Ovary (tissue), 3 donors: ENCODE data around the gene CTNNA1.

Experiments
- CTCF ChIP-seq, 3 donors: fragments of 450-650 bp in 2 of 3; fragments of 200-600 bp in 1 of 3; IDR thresholded peaks; one replicate each; pipeline versions ENCODE4 v1.5.1 to v1.8.0; 2016 to 2022; ENCODE audit warnings: antibody characterized with exemption in 3 of 3, mild to moderate bottlenecking in 1 of 3
- EP300 ChIP-seq: sonication (generic); formaldehyde crosslinking; IDR thresholded peaks from one replicate; pipeline ENCODE4 v1.6.1; 2017; ENCODE audit warnings: antibody characterized with exemption
- POLR2A ChIP-seq: fragments of 450-650 bp; IDR thresholded peaks from one replicate; pipeline ENCODE4 v1.6.1; 2017; ENCODE audit warnings: antibody characterized with exemption, mild to moderate bottlenecking, moderate library complexity
- donor health status: DM: no; HTN: no; CAD: no.

DNA sequence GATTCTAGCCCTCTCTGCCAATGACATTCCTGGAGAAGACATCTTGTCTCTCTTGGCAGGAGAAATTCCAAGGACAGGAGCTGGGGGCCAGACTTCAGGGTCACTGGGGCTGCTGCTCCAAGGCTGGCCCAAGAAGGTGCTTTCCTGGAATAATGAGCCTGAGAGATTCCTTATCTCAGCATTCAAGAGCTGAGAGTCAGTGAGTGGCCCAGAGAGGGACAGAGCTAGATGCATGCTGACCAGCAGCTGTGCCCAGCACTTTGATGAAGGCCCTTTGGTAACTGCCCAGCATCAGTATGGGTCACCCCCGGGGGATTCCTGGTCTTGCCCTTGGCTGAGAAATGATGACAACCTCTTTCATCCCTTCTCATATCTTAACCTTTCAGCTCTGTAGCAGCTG lies 47.7 kb upstream of the CTNNA1 start:
- TF ChIP-seq CTCF (IDR thresholded peaks at IDR 0.05) (no peak), POLR2A (no peak), EP300 (no peak)
